DOHH2 (cell line): ENCODE data around the gene GTF2A1.

Experiments
- CTCF ChIP-seq: fragments of 200-600 bp; sonication (generic); IDR thresholded peaks from one replicate; pipeline ENCODE4 v1.5.1; 2014; ENCODE audit warnings: antibody characterized with exemption, mild to moderate bottlenecking, low read depth, low read length; ENCODE audit not compliant: poor library complexity, severe bottlenecking
- EZH2phosphoT487 ChIP-seq: fragments of 200-600 bp; sonication (generic); IDR thresholded peaks from 2 replicates; pipeline ENCODE4 v1.6.1; 2017; ENCODE audit warnings: borderline replicate concordance, mild to moderate bottlenecking, antibody characterized with exemption, low read length, moderate library complexity, mixed read lengths

- no peak for TF ChIP-seq CTCF
- no peak for TF ChIP-seq EZH2phosphoT487
Measured at GRCh38 chr14:81220580-81220829, 254 bp downstream of the GTF2A1 start.
